Measurements from ENCODE around the gene NPHS1. TPM values are rescaled to one million over a fixed set of nuclear protein-coding genes. Genes with fewer than 3 reads are reported as not detected.

The NPHS1 gene
- total and polyA plus RNA-seq, 9 of the 15 experiments (the other 6 are each of a cell fraction or from before 2014, with no cell fraction given) = 0.01 to 0.28 (median 0.14) TPM; not detected in 5

- CTCF ChIA-PET (ENCODE audit: low intra/inter-chr PET ratio) = no interaction called here
- TF ChIP-seq SP2 (IDR thresholded peaks at IDR 0.05; ENCODE audit: extremely low read depth, low read depth, low read length, poor library complexity, severe bottlenecking) (no peak), CREB3L1 (IDR thresholded peaks at IDR 0.05; ENCODE audit: borderline replicate concordance, low read depth) (no peak), TEAD4 (IDR thresholded peaks at IDR 0.05; ENCODE audit: low read length) (no peak), TEAD4 (CRISPR knock-in tag; IDR thresholded peaks at IDR 0.05; ENCODE audit: borderline replicate concordance) (no peak), ZNF263 (CRISPR knock-in tag; IDR thresholded peaks at IDR 0.05; ENCODE audit: borderline replicate concordance) (peak; percentile 79), RBM17 (IDR thresholded peaks at IDR 0.05; ENCODE audit: borderline replicate concordance, low read depth, low read length) (no peak), E2F5 (CRISPR knock-in tag; IDR thresholded peaks at IDR 0.05) (no peak), RBFOX2 (IDR thresholded peaks at IDR 0.05; ENCODE audit: low read depth, low read length) (0 out of 2 replicates have a peak, but pooled peaks have one; percentile 18), NR4A1 (CRISPR knock-in tag; IDR thresholded peaks at IDR 0.05) (no peak), NR4A1 (tag; IDR thresholded peaks at IDR 0.05) (no peak), ZNF224 (CRISPR knock-in tag; IDR thresholded peaks at IDR 0.05) (no peak), ZNF75A (CRISPR knock-in tag; IDR thresholded peaks at IDR 0.05) (no peak)
- TF ChIP-seq, protein P1, sequence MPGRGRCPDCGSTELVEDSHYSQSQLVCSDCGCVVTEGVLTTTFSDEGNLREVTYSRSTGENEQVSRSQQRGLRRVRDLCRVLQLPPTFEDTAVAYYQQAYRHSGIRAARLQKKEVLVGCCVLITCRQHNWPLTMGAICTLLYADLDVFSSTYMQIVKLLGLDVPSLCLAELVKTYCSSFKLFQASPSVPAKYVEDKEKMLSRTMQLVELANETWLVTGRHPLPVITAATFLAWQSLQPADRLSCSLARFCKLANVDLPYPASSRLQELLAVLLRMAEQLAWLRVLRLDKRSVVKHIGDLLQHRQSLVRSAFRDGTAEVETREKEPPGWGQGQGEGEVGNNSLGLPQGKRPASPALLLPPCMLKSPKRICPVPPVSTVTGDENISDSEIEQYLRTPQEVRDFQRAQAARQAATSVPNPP (IDR thresholded peaks at IDR 0.05; ENCODE audit: borderline replicate concordance, insufficient read depth, insufficient read length) = no peak
- TF ChIP-seq, protein P2, sequence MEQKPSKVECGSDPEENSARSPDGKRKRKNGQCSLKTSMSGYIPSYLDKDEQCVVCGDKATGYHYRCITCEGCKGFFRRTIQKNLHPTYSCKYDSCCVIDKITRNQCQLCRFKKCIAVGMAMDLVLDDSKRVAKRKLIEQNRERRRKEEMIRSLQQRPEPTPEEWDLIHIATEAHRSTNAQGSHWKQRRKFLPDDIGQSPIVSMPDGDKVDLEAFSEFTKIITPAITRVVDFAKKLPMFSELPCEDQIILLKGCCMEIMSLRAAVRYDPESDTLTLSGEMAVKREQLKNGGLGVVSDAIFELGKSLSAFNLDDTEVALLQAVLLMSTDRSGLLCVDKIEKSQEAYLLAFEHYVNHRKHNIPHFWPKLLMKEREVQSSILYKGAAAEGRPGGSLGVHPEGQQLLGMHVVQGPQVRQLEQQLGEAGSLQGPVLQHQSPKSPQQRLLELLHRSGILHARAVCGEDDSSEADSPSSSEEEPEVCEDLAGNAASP (IDR thresholded peaks at IDR 0.05) = no peak
- ATAC-seq = no peak
- no peak for DNase-seq (ENCODE audit: extremely low read depth in 1 of 4, low spot score in 3 of 4)
- Histone ChIP-seq H3K4me1 (replicated peaks in 1 of 2; ENCODE audit: control insufficient read depth in 2 of 2, insufficient read depth in 2 of 2, low read length in 2 of 2) (peaks cover 0 to 50% of the 10 kb centered on the region in 2 experiments; a peak in 2 of 5 replicates), H3K9me1 (ENCODE audit: control insufficient read depth, insufficient read depth, low read length) (no peaks in the 10 kb centered on the region), H3K27ac (ENCODE audit: extremely low read depth, low read depth, low read length) (no peak overlapping the region), H4K20me1 (replicated peaks; ENCODE audit: control insufficient read depth, insufficient read depth, low read length) (no peaks in the 10 kb centered on the region), H3K79me2 (ENCODE audit: control insufficient read depth, insufficient read depth, low read length) (no peaks in the 10 kb centered on the region), H3K27me3 (ENCODE audit: control insufficient read depth in 2 of 2, insufficient read depth in 2 of 2, low read length in 2 of 2) (no peaks in the 10 kb centered on the region), H3K9me3 (replicated peaks; ENCODE audit: control insufficient read depth, insufficient read depth, low read depth, low read length) (no peaks in the 10 kb centered on the region), H3K4me3 (no peak overlapping the region), H3K4me2 (ENCODE audit: insufficient read depth, low read length) (no peak overlapping the region), H3K36me3 (ENCODE audit: control insufficient read depth, insufficient read depth, low read length) (peaks cover 6% of the 10 kb centered on the region; the same call in 1 of the 3 replicates), H3K9ac (ENCODE audit: insufficient read depth in 1 of 2, low read depth in 2 of 2, low read length in 2 of 2) (peak overlapping the region in 1 of 2 experiments; percentile 13; a peak in 1 of 4 replicates), H2AFZ (ENCODE audit: low read depth, low read length) (no peak overlapping the region)
- FAIRE-seq = no peak
- 74% methylated on average over 22 of the region's 31 CpGs for WGBS (ENCODE audit: insufficient coverage, low coverage, missing lambda C conversion rate)
- POLR2A ChIA-PET = interaction anchor here (0.5 kb wide), 1 partner anchor 38 kb away, joined by 4 read pairs; the partner anchor contains the start of gene LIN37
- BruUV-seq (replicated peaks) = no TSS peak
- intact Hi-C loops (cut with micrococcal nuclease) (no loop called here), in situ Hi-C loops (cut with MboI) (no loop called here)
Measured at GRCh38 chr19:35786299-35787160, 65.8 kb downstream of the NPHS1 start.

All from K562 (cell line).